Measurements from ENCODE around the gene SHCBP1L. TPM values are rescaled to one million over a fixed set of nuclear protein-coding genes. Genes with fewer than 3 reads are reported as not detected.
A peak's percentile ranks its signal among the peaks of the same experiment; 100 is the strongest.

The SHCBP1L gene
- total RNA-seq, 1 experiment from 2014 or later: not detected

- DNase-seq: no peak
- no peak overlapping the region for H3K4me3 ChIP-seq (ENCODE audit: low read length)
- no peaks in the 10 kb centered on the region for H3K9me2 ChIP-seq (replicated peaks; ENCODE audit: insufficient read depth, low read length)
- no peaks in the 10 kb centered on the region for H3K36me3 ChIP-seq (ENCODE audit: insufficient read depth, low read length)
- no peak overlapping the region for H3K27ac ChIP-seq (ENCODE audit: low read length)
- no peaks in the 10 kb centered on the region for H4K20me1 ChIP-seq (ENCODE audit: insufficient read depth, low read depth, low read length)
- no peak overlapping the region for H2AFZ ChIP-seq (ENCODE audit: low read length)
- no peak overlapping the region for H3K4me2 ChIP-seq (ENCODE audit: low read depth, low read length, poor library complexity, severe bottlenecking)
- H3K9ac ChIP-seq (ENCODE audit: low read length): no peak overlapping the region
- no peaks in the 10 kb centered on the region for H3K79me2 ChIP-seq (ENCODE audit: low read length)
- peaks cover 8% of the 10 kb centered on the region for H3K4me1 ChIP-seq (ENCODE audit: low read length)
- no peaks in the 10 kb centered on the region for H3K27me3 ChIP-seq (ENCODE audit: low read length)
- H3K9me3 ChIP-seq (ENCODE audit: low read length): no peaks in the 10 kb centered on the region
These were observed 32.9 kb upstream of the SHCBP1L start for GRCh38 chr1:182985876-182986275.

DNA sequence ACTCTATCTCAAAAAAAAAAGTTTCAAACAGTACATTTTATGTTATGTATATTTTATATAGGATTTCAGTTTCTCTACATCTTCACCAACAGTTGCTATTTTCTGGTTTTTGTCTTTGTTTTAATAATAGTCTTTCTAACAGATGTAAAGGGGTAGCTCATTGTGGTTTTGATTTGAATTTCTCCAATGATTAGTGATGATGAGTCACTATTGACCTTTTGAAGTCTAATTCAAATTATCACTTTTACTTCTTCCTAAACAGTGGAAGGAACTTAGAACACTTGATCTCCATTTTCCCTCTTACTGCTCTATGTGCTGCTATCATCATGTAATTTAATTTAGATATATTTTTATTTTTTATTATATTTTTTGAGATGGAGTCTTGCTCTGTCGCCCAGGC, 31.7 kb upstream of the SHCBP1L start:
- no peak overlapping the region for H3K27ac ChIP-seq (ENCODE audit: low read length)
- no peaks in the 10 kb centered on the region for H3K36me3 ChIP-seq (ENCODE audit: insufficient read depth, low read length)
- no peak for DNase-seq
- no peaks in the 10 kb centered on the region for H4K20me1 ChIP-seq (ENCODE audit: insufficient read depth, low read depth, low read length)
- peaks cover 8% of the 10 kb centered on the region for H3K4me1 ChIP-seq (ENCODE audit: low read length)
- no peaks in the 10 kb centered on the region for H3K27me3 ChIP-seq (ENCODE audit: low read length)
- no peaks in the 10 kb centered on the region for H3K79me2 ChIP-seq (ENCODE audit: low read length)
- no peak overlapping the region for H3K4me2 ChIP-seq (ENCODE audit: low read depth, low read length, poor library complexity, severe bottlenecking)
- H3K4me3 ChIP-seq (ENCODE audit: low read length): no peak overlapping the region
- no peak overlapping the region for H3K9ac ChIP-seq (ENCODE audit: low read length)
- no peak overlapping the region for H2AFZ ChIP-seq (ENCODE audit: low read length)
- no peaks in the 10 kb centered on the region for H3K9me3 ChIP-seq (ENCODE audit: low read length)
- H3K9me2 ChIP-seq (replicated peaks; ENCODE audit: insufficient read depth, low read length): no peaks in the 10 kb centered on the region

GRCh38 chr1:182984138-182984537, 31.2 kb upstream of the SHCBP1L start:
- Histone ChIP-seq H4K20me1 (ENCODE audit: insufficient read depth, low read depth, low read length) (no peaks in the 10 kb centered on the region), H2AFZ (ENCODE audit: low read length) (no peak overlapping the region), H3K36me3 (ENCODE audit: insufficient read depth, low read length) (no peaks in the 10 kb centered on the region), H3K27ac (ENCODE audit: low read length) (no peak overlapping the region), H3K9ac (ENCODE audit: low read length) (no peak overlapping the region), H3K9me3 (ENCODE audit: low read length) (no peaks in the 10 kb centered on the region), H3K4me1 (ENCODE audit: low read length) (peaks cover 8% of the 10 kb centered on the region), H3K9me2 (replicated peaks; ENCODE audit: insufficient read depth, low read length) (no peaks in the 10 kb centered on the region), H3K4me3 (ENCODE audit: low read length) (no peak overlapping the region), H3K27me3 (ENCODE audit: low read length) (no peaks in the 10 kb centered on the region), H3K79me2 (ENCODE audit: low read length) (no peaks in the 10 kb centered on the region), H3K4me2 (ENCODE audit: low read depth, low read length, poor library complexity, severe bottlenecking) (no peak overlapping the region)
- DNase-seq: no peak

DNA sequence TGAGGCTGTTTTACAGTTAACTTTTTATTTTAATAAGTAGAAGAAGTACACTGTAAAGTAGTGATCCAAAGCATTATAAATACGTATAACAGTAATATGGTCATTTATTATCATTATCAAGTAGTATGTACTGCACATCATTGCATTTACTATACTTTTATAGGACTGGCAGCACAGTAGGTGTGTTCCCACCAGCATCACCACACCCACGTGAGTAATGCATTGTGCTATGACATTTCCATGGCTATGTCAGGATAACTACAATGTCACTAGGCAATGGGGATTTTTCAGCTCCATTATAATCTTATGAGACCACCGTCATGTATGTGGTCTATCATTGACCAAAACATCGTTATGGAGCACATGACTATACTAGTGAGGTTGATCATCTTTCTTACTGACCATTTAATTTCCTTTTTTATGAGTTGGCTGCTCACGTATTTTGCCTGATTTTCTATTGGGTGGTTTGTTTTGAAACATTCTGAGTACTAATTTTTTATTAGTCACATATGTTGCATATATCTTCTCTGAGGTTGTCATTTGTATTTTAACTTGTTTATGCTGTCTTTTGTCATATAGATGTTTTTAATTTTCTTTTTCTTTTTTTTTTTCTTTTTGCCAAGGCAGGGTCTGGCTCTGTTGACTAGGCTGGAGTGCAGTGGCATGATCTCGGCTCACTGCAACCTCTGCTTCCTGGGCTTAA, 25.3 kb upstream of the SHCBP1L start:
- Histone ChIP-seq H3K9me3 (ENCODE audit: low read length) (no peaks in the 10 kb centered on the region), H2AFZ (ENCODE audit: low read length) (no peak overlapping the region), H3K9me2 (replicated peaks; ENCODE audit: insufficient read depth, low read length) (no peaks in the 10 kb centered on the region)

DNA sequence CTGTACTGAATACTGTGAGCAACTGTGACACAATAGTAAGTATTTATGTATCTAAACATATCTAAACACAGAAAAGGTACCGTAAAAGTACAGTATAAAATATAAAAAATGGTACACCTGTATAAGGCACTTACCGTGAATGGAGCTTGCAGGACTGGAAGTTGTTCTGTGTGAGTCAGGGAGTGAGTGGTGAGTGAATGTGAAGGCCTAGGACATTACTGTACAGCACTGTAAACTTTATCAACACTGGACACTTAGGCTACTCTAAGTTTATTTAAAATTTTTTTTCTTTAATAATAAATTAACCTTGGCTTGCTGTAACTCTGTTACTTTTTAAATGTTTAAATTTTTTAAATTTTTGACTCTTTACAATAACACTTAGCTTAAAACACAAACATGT, 24.5 kb upstream of the SHCBP1L start:
- H3K9me2 ChIP-seq (replicated peaks; ENCODE audit: insufficient read depth, low read length): no peaks in the 10 kb centered on the region
- no peak overlapping the region for H3K27ac ChIP-seq (ENCODE audit: low read length)
- H3K4me3 ChIP-seq (ENCODE audit: low read length): no peak overlapping the region
- no peak overlapping the region for H3K9ac ChIP-seq (ENCODE audit: low read length)
- H3K79me2 ChIP-seq (ENCODE audit: low read length): no peaks in the 10 kb centered on the region
- H4K20me1 ChIP-seq (ENCODE audit: insufficient read depth, low read depth, low read length): no peaks in the 10 kb centered on the region
- no peak overlapping the region for H2AFZ ChIP-seq (ENCODE audit: low read length)
- no peaks in the 10 kb centered on the region for H3K4me1 ChIP-seq (ENCODE audit: low read length)
- no peaks in the 10 kb centered on the region for H3K36me3 ChIP-seq (ENCODE audit: insufficient read depth, low read length)
- no peaks in the 10 kb centered on the region for H3K9me3 ChIP-seq (ENCODE audit: low read length)
- DNase-seq: peak; percentile 26
- H3K27me3 ChIP-seq (ENCODE audit: low read length): no peaks in the 10 kb centered on the region
- no peak overlapping the region for H3K4me2 ChIP-seq (ENCODE audit: low read depth, low read length, poor library complexity, severe bottlenecking)

More for the DNA sequence above, 25.3 kb upstream of the SHCBP1L start:
- Histone ChIP-seq H3K4me1 (ENCODE audit: low read length) (no peaks in the 10 kb centered on the region), H3K4me2 (ENCODE audit: low read depth, low read length, poor library complexity, severe bottlenecking) (no peak overlapping the region), H3K36me3 (ENCODE audit: insufficient read depth, low read length) (no peaks in the 10 kb centered on the region), H4K20me1 (ENCODE audit: insufficient read depth, low read depth, low read length) (no peaks in the 10 kb centered on the region), H3K27me3 (ENCODE audit: low read length) (no peaks in the 10 kb centered on the region), H3K9ac (ENCODE audit: low read length) (no peak overlapping the region), H3K79me2 (ENCODE audit: low read length) (no peaks in the 10 kb centered on the region), H3K27ac (ENCODE audit: low read length) (no peak overlapping the region), H3K4me3 (ENCODE audit: low read length) (no peak overlapping the region)
- no peak for DNase-seq

- Histone ChIP-seq H3K4me3 (ENCODE audit: low read length) (no peak overlapping the region), H3K79me2 (ENCODE audit: low read length) (no peaks in the 10 kb centered on the region), H3K36me3 (ENCODE audit: insufficient read depth, low read length) (no peaks in the 10 kb centered on the region), H3K9ac (ENCODE audit: low read length) (no peak overlapping the region), H3K27me3 (ENCODE audit: low read length) (no peaks in the 10 kb centered on the region), H3K4me2 (ENCODE audit: low read depth, low read length, poor library complexity, severe bottlenecking) (no peak overlapping the region), H4K20me1 (ENCODE audit: insufficient read depth, low read depth, low read length) (no peaks in the 10 kb centered on the region), H3K4me1 (ENCODE audit: low read length) (no peaks in the 10 kb centered on the region), H3K27ac (ENCODE audit: low read length) (no peak overlapping the region), H3K9me3 (ENCODE audit: low read length) (no peaks in the 10 kb centered on the region), H3K9me2 (replicated peaks; ENCODE audit: insufficient read depth, low read length) (no peaks in the 10 kb centered on the region), H2AFZ (ENCODE audit: low read length) (no peak overlapping the region)
- DNase-seq: peak; percentile 34
These were observed 21.7 kb upstream of the SHCBP1L start for GRCh38 chr1:182974506-182975191.

GRCh38 chr1:182972829-182973228, 19.9 kb upstream of the SHCBP1L start:
- Histone ChIP-seq H3K4me3 (ENCODE audit: low read length) (no peak overlapping the region), H2AFZ (ENCODE audit: low read length) (no peak overlapping the region), H3K36me3 (ENCODE audit: insufficient read depth, low read length) (no peaks in the 10 kb centered on the region), H3K4me1 (ENCODE audit: low read length) (no peaks in the 10 kb centered on the region), H3K27me3 (ENCODE audit: low read length) (no peaks in the 10 kb centered on the region), H3K9me2 (replicated peaks; ENCODE audit: insufficient read depth, low read length) (no peaks in the 10 kb centered on the region), H3K79me2 (ENCODE audit: low read length) (no peaks in the 10 kb centered on the region), H3K4me2 (ENCODE audit: low read depth, low read length, poor library complexity, severe bottlenecking) (no peak overlapping the region), H3K27ac (ENCODE audit: low read length) (no peak overlapping the region), H4K20me1 (ENCODE audit: insufficient read depth, low read depth, low read length) (no peaks in the 10 kb centered on the region), H3K9me3 (ENCODE audit: low read length) (no peaks in the 10 kb centered on the region), H3K9ac (ENCODE audit: low read length) (no peak overlapping the region)
- DNase-seq: no peak

- H3K9ac ChIP-seq (ENCODE audit: low read length): no peak overlapping the region
- no peak overlapping the region for H3K4me3 ChIP-seq (ENCODE audit: low read length)
- DNase-seq: no peak
- H2AFZ ChIP-seq (ENCODE audit: low read length): no peak overlapping the region
- H3K9me3 ChIP-seq (ENCODE audit: low read length): no peaks in the 10 kb centered on the region
- H3K4me2 ChIP-seq (ENCODE audit: low read depth, low read length, poor library complexity, severe bottlenecking): no peak overlapping the region
- no peaks in the 10 kb centered on the region for H3K79me2 ChIP-seq (ENCODE audit: low read length)
- H3K4me1 ChIP-seq (ENCODE audit: low read length): no peaks in the 10 kb centered on the region
- no peaks in the 10 kb centered on the region for H3K9me2 ChIP-seq (replicated peaks; ENCODE audit: insufficient read depth, low read length)
- no peak overlapping the region for H3K27ac ChIP-seq (ENCODE audit: low read length)
- H3K27me3 ChIP-seq (ENCODE audit: low read length): no peaks in the 10 kb centered on the region
- H3K36me3 ChIP-seq (ENCODE audit: insufficient read depth, low read length): no peaks in the 10 kb centered on the region
- H4K20me1 ChIP-seq (ENCODE audit: insufficient read depth, low read depth, low read length): no peaks in the 10 kb centered on the region
These were observed 19.3 kb upstream of the SHCBP1L start for GRCh38 chr1:182972231-182972630.
